ENCODE results near the gene STK16. TPM values are rescaled to one million over a fixed set of nuclear protein-coding genes. Genes with fewer than 3 reads are reported as not detected.

STK16 gene
- total RNA-seq, 1 donor from 2014 or later, result 34.2 TPM

- Mint-ChIP-seq H3K27ac (peak overlapping the region; percentile 100), H3K4me3 (peak overlapping the region; percentile 100)
These were observed 15.2 kb upstream of the STK16 start for GRCh38 chr2:219230059-219230540.

GRCh38 chr2:219234331-219234730 lies 10.9 kb upstream of the STK16 start:
- no peaks in the 10 kb centered on the region for H3K9me3 Mint-ChIP-seq
- peaks cover 10% of the 10 kb centered on the region for H3K36me3 Mint-ChIP-seq
- no peak overlapping the region for H3K27ac Mint-ChIP-seq
- no peak overlapping the region for H3K4me3 Mint-ChIP-seq
- no peak for TF ChIP-seq CTCF (conservative IDR thresholded peaks at IDR 0.05)
- no peak for DNase-seq (ENCODE audit: extremely low spot score, unreplicated experiment)
- no peaks in the 10 kb centered on the region for H3K27me3 Mint-ChIP-seq
- H3K4me1 Mint-ChIP-seq (ENCODE audit: unreplicated experiment), result peaks cover 7% of the 10 kb centered on the region

More at GRCh38 chr2:219230059-219230540, 15.2 kb upstream of the STK16 start:
- TF ChIP-seq CTCF (conservative IDR thresholded peaks at IDR 0.05), result no peak
- no peak for DNase-seq (ENCODE audit: extremely low spot score, unreplicated experiment)
- no peaks in the 10 kb centered on the region for H3K27me3 Mint-ChIP-seq
- peaks cover 20% of the 10 kb centered on the region for H3K4me1 Mint-ChIP-seq (ENCODE audit: unreplicated experiment)
- H3K9me3 Mint-ChIP-seq, result no peaks in the 10 kb centered on the region
- H3K36me3 Mint-ChIP-seq, result peaks cover 18% of the 10 kb centered on the region

- Mint-ChIP-seq H3K27ac (no peak overlapping the region), H3K9me3 (no peaks in the 10 kb centered on the region), H3K36me3 (no peaks in the 10 kb centered on the region), H3K4me3 (peak overlapping the region; percentile 72), H3K27me3 (no peaks in the 10 kb centered on the region), H3K4me1 (ENCODE audit: unreplicated experiment) (no peaks in the 10 kb centered on the region)
- TF ChIP-seq CTCF (conservative IDR thresholded peaks at IDR 0.05), result no peak
- DNase-seq (ENCODE audit: extremely low spot score, unreplicated experiment), result no peak
These were observed 2.0 kb upstream of the STK16 start for GRCh38 chr2:219243291-219243761.

- TF ChIP-seq CTCF (conservative IDR thresholded peaks at IDR 0.05), result no peak
- H3K27ac Mint-ChIP-seq, result peak overlapping the region; percentile 93
- no peak for DNase-seq (ENCODE audit: extremely low spot score, unreplicated experiment)
- H3K36me3 Mint-ChIP-seq, result no peaks in the 10 kb centered on the region
- peaks cover 13% of the 10 kb centered on the region for H3K4me1 Mint-ChIP-seq (ENCODE audit: unreplicated experiment)
- H3K4me3 Mint-ChIP-seq, result peak overlapping the region; percentile 95
- no peaks in the 10 kb centered on the region for H3K27me3 Mint-ChIP-seq
- no peaks in the 10 kb centered on the region for H3K9me3 Mint-ChIP-seq
These were observed 511 bp upstream of the STK16 start for GRCh38 chr2:219244789-219245147.

- no peak for TF ChIP-seq CTCF (conservative IDR thresholded peaks at IDR 0.05)
- peaks cover 2% of the 10 kb centered on the region for H3K27me3 Mint-ChIP-seq
- no peaks in the 10 kb centered on the region for H3K9me3 Mint-ChIP-seq
- peak overlapping the region; percentile 93 for H3K27ac Mint-ChIP-seq
- peaks cover 14% of the 10 kb centered on the region for H3K4me1 Mint-ChIP-seq (ENCODE audit: unreplicated experiment)
- peak overlapping the region; percentile 95 for H3K4me3 Mint-ChIP-seq
- no peak for DNase-seq (ENCODE audit: extremely low spot score, unreplicated experiment)
- no peaks in the 10 kb centered on the region for H3K36me3 Mint-ChIP-seq
These were observed 586 bp downstream of the STK16 start for GRCh38 chr2:219245899-219246230.

GRCh38 chr2:219246559-219246958 lies 1.3 kb downstream of the STK16 start:
- Mint-ChIP-seq H3K27me3 (peaks cover 9% of the 10 kb centered on the region), H3K27ac (peak overlapping the region; percentile 93), H3K36me3 (no peaks in the 10 kb centered on the region), H3K9me3 (no peaks in the 10 kb centered on the region), H3K4me1 (ENCODE audit: unreplicated experiment) (peaks cover 14% of the 10 kb centered on the region), H3K4me3 (peak overlapping the region; percentile 95)
- DNase-seq (ENCODE audit: extremely low spot score, unreplicated experiment), result no peak
- TF ChIP-seq CTCF (conservative IDR thresholded peaks at IDR 0.05), result no peak
